Erythroblast (primary cell): ENCODE measurements around the gene CTSS.

Source experiments
- GATA1 ChIP-seq: IDR thresholded peaks from 2 replicates; pipeline ENCODE4 v1.6.1; 2011; ENCODE audit warnings: low read depth, mild to moderate bottlenecking, control low read depth, low read length, moderate library complexity
- POLR2A ChIP-seq: IDR thresholded peaks from 2 replicates; pipeline ENCODE4 v1.6.1; 2011; ENCODE audit warnings: mild to moderate bottlenecking, low read length

- TF ChIP-seq POLR2A = no peak
- TF ChIP-seq GATA1 = no peak
Observed at GRCh38 chr1:150788946-150789345, 23.4 kb upstream of the CTSS start.
